ENCODE measurements around the gene BCL7C. TPM values are rescaled to one million over a fixed set of nuclear protein-coding genes. Genes with fewer than 3 reads are reported as not detected.

BCL7C gene
- total and polyA plus RNA-seq, 2 of the 13 experiments (the other 11 are each of a cell fraction or from before 2014, with no cell fraction given) = 17.7 to 33.8 TPM

GRCh38 chr16:30941600-30942425 is 47.9 kb upstream of the BCL7C start (continued):
- TF ChIP-seq ZNF687 (CRISPR knock-in tag; IDR thresholded peaks at IDR 0.05) = peak; percentile 97
- TF ChIP-seq ZNF607 (CRISPR knock-in tag; IDR thresholded peaks at IDR 0.05; ENCODE audit: borderline replicate concordance) = no peak
- no peak; the same call in 1 of the 2 replicates for TF ChIP-seq CBX5 (CRISPR knock-in tag; IDR thresholded peaks at IDR 0.05; ENCODE audit: borderline replicate concordance)
- TF ChIP-seq, protein P1, sequence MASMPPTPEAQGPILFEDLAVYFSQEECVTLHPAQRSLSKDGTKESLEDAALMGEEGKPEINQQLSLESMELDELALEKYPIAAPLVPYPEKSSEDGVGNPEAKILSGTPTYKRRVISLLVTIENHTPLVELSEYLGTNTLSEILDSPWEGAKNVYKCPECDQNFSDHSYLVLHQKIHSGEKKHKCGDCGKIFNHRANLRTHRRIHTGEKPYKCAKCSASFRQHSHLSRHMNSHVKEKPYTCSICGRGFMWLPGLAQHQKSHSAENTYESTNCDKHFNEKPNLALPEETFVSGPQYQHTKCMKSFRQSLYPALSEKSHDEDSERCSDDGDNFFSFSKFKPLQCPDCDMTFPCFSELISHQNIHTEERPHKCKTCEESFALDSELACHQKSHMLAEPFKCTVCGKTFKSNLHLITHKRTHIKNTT (CRISPR knock-in tag; IDR thresholded peaks at IDR 0.05) = no peak
- TF ChIP-seq ESRRA (CRISPR knock-in tag; IDR thresholded peaks at IDR 0.05; ENCODE audit: low read depth) = no peak
- TF ChIP-seq ZNF670 (CRISPR knock-in tag; IDR thresholded peaks at IDR 0.05; ENCODE audit: borderline replicate concordance) = 0 out of 2 replicates have a peak, but pooled peaks have one; percentile 32
- TF ChIP-seq, protein P2, sequence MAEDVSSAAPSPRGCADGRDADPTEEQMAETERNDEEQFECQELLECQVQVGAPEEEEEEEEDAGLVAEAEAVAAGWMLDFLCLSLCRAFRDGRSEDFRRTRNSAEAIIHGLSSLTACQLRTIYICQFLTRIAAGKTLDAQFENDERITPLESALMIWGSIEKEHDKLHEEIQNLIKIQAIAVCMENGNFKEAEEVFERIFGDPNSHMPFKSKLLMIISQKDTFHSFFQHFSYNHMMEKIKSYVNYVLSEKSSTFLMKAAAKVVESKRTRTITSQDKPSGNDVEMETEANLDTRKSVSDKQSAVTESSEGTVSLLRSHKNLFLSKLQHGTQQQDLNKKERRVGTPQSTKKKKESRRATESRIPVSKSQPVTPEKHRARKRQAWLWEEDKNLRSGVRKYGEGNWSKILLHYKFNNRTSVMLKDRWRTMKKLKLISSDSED (CRISPR knock-in tag; IDR thresholded peaks at IDR 0.05) = no peak
- TF ChIP-seq FOXJ3 (CRISPR knock-in tag; IDR thresholded peaks at IDR 0.05; ENCODE audit: borderline replicate concordance) = no peak
- TF ChIP-seq ZBTB39 (CRISPR knock-in tag; IDR thresholded peaks at IDR 0.05) = 0 out of 2 replicates have a peak, but pooled peaks have one; percentile 76
- no peak for TF ChIP-seq CHD2 (IDR thresholded peaks at IDR 0.05; ENCODE audit: low read depth, low read length)
- no peak for TF ChIP-seq TCF7L2 (IDR thresholded peaks at IDR 0.05; ENCODE audit: low read depth, low read length)
- no peak for TF ChIP-seq HIVEP1 (CRISPR knock-in tag; IDR thresholded peaks at IDR 0.05)
- TF ChIP-seq GRHL1 (CRISPR knock-in tag; conservative IDR thresholded peaks at IDR 0.05) = no peak
- TF ChIP-seq ZFYVE20 (CRISPR knock-in tag; IDR thresholded peaks at IDR 0.05; ENCODE audit: borderline replicate concordance, low read depth) = no peak
- peak; percentile 43; the same call in 1 of the 2 replicates for TF ChIP-seq YEATS2 (CRISPR knock-in tag; IDR thresholded peaks at IDR 0.05; ENCODE audit: borderline replicate concordance)
- no peak for TF ChIP-seq GTF3A (CRISPR knock-in tag; conservative IDR thresholded peaks at IDR 0.05)
- TF ChIP-seq CHCHD3 (CRISPR knock-in tag; IDR thresholded peaks at IDR 0.05) = no peak
- no peak for TF ChIP-seq CCAR2 (optimal IDR thresholded peaks at IDR 0.05; ENCODE audit: low read depth, low read length)

Data from HepG2 (cell line).